ENCODE data around the gene NEU1. TPM values are rescaled to one million over a fixed set of nuclear protein-coding genes. Genes with fewer than 3 reads are reported as not detected.
A peak's percentile ranks its signal among the peaks of the same experiment; 100 is the strongest.
"Not testable (repeated sequence)": the region's sequence is repeated elsewhere in the genome, so short reads cannot be mapped to it uniquely, and the experiment has no call there.

NEU1 gene
- total RNA-seq, 2 experiments from 2014 or later, result 16.5 to 17.8 TPM

DNA sequence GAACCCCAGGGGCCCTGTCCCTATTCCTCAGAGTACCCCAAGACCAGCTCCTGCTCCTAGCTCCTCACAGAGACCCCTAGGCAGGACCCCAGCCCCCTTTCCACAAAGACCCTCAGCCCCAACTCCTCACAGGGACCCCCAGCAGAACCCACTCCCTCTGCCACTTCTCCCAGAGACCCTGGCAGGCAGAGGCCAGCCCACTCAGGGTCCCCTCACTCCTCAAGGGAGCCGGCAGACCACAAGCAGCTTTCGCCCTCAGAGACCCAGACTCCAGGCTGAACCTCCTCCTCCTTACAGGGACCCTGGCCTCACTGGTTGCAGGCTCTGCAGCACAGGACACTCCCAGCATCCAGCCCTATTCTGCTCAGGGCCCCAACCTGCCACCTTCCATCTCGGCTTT, 15.6 kb upstream of the NEU1 start:
- Mint-ChIP-seq H3K36me3 (ENCODE audit: low read depth) (peaks cover 26% of the 10 kb centered on the region), H3K27me3 (ENCODE audit: low read depth) (no peaks in the 10 kb centered on the region), H3K27ac (no peak overlapping the region), H3K4me1 (ENCODE audit: low read depth) (peaks cover 3% of the 10 kb centered on the region), H3K4me3 (no peak overlapping the region), H3K9me3 (ENCODE audit: insufficient read depth) (no peaks in the 10 kb centered on the region)
- ATAC-seq (no peak), DNase-seq (no peak)
- ChIA-PET POLR2A (no interaction called here), CTCF (interaction anchor here (0.9 kb wide), 1 partner anchor 15 kb away, joined by 5 read pairs; the partner anchor contains the start of gene NEU1)

DNA sequence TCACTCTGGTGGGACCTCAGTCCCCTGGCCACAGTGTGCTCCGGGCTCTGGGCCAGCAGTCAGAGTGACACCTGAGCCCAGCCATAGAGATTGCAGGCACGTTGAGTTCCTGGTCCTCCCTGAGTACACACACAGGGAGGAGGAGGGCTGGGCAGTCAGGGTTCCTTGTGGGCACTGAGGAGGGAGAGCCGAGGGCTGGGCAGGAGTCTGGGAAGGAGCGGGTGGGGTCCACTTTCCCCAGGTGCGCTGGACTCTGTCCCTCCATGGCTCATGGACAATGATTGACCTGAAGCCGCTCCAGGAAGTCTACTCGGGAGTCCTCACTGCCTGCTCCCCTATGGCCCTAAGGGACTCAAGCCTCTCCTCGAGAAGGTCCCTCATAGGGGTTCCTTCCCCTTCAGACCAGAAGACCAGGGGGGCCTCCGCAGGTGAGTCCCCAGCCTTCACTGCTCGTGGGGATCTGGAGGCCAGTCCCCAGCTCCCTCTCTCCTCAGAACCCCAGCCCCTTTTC, 15.1 kb upstream of the NEU1 start:
- Mint-ChIP-seq H3K27me3 (ENCODE audit: low read depth) (no peaks in the 10 kb centered on the region), H3K9me3 (ENCODE audit: insufficient read depth) (no peaks in the 10 kb centered on the region), H3K36me3 (ENCODE audit: low read depth) (peaks cover 21% of the 10 kb centered on the region), H3K4me1 (ENCODE audit: low read depth) (peaks cover 3% of the 10 kb centered on the region), H3K4me3 (no peak overlapping the region), H3K27ac (no peak overlapping the region)
- ChIA-PET POLR2A (interaction anchor here (1.8 kb wide), 1 partner anchor 12 kb away, joined by 6 read pairs; no protein-coding TSS in a partner anchor), CTCF (interaction anchor here (0.9 kb wide), 1 partner anchor 15 kb away, joined by 5 read pairs; the partner anchor contains the start of gene NEU1)
- ATAC-seq, result no peak
- no peak for DNase-seq

DNA sequence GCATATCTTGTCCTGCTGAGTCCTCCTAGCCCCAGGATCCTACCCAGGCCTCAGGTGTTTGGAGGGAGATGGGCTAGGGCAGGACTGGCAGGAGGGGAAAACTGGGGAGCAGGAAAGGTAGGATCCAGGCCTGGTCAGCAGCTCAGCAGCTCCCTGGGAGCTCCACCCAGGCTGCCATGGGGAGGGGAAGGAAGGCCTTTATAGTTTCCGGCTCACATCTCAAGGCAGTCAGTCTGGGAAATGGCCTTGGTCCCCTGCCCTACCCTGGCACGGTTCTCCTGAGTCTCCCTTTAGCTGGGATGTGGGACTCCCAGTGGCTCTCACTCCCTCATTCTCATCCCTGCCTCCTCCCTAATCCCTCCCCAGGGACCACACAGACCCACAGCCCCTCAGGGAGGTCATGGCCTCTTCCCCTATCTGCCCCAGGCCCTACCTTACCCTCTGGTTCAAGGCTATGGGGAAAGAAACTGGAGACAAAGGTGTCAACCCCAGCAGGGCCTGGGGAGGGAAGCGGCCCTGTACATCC, 14.6 kb upstream of the NEU1 start:
- no peak overlapping the region for H3K27ac Mint-ChIP-seq
- H3K4me1 Mint-ChIP-seq (ENCODE audit: low read depth), result peaks cover 3% of the 10 kb centered on the region
- DNase-seq, result no peak
- ChIA-PET CTCF (interaction anchor here (0.9 kb wide), 1 partner anchor 14 kb away, joined by 5 read pairs; the partner anchor contains the start of gene NEU1), POLR2A (interaction anchor here (0.8 to 1.8 kb wide), 2 partner anchors 12 to 20 kb away, joined by 3 to 6 read pairs; partner anchors contain the start of gene EHMT2)
- H3K27me3 Mint-ChIP-seq (ENCODE audit: low read depth), result no peaks in the 10 kb centered on the region
- no peak for ATAC-seq
- peaks cover 17% of the 10 kb centered on the region for H3K36me3 Mint-ChIP-seq (ENCODE audit: low read depth)
- H3K9me3 Mint-ChIP-seq (ENCODE audit: insufficient read depth), result no peaks in the 10 kb centered on the region
- no peak overlapping the region for H3K4me3 Mint-ChIP-seq

DNA sequence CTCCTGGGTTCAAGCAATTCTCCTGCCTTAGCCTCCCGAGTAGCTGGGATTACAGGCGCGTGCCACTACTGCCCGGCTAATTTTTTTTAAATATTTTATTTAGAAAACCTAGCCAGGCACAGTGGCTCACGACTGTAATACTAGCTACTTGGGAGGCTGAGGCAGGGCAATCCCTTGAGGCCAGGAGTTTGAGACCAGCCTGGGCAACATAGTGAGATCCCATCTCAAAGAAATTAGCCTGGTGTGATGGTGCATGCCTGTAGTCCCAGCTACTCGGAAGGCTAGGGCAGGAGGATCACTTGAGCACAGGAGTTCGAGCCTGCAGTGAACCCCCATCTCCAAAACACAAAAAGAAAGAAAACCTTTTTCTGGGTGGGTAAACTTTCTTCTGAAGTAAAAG, 13.7 kb upstream of the NEU1 start:
- Mint-ChIP-seq H3K27me3 (ENCODE audit: low read depth) (peaks cover 3% of the 10 kb centered on the region), H3K27ac (no peak overlapping the region), H3K9me3 (ENCODE audit: insufficient read depth) (no peaks in the 10 kb centered on the region), H3K4me3 (no peak overlapping the region), H3K4me1 (ENCODE audit: low read depth) (peaks cover 4% of the 10 kb centered on the region), H3K36me3 (ENCODE audit: low read depth) (peaks cover 12% of the 10 kb centered on the region)
- ATAC-seq (no peak), DNase-seq (no peak)
- ChIA-PET CTCF (no interaction called here), POLR2A (interaction anchor here (0.8 to 1.8 kb wide), 2 partner anchors 13 to 21 kb away, joined by 3 to 6 read pairs; partner anchors contain the start of gene EHMT2)

DNA sequence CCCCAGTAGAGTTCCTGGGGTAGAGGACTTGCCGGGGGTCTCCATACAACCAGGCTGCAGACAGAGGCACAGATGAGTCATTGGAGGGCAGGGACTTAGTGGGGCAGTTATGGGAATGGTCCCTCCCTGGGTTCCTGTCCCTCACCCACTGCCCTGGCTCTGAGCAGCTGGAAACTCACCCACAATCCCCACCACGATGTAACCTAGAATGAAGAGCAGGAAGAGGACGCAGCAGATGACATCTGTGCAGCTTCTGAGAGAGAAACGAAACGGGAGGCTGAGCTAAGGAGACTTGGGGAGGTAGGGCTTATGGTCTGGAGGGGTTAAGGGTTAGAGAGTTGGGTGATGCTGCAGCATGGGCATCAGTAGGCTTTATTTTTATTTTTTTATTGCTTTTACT, 13.3 kb upstream of the NEU1 start:
- no peak for DNase-seq
- Mint-ChIP-seq H3K9me3 (ENCODE audit: insufficient read depth) (no peaks in the 10 kb centered on the region), H3K36me3 (ENCODE audit: low read depth) (peaks cover 7% of the 10 kb centered on the region), H3K27me3 (ENCODE audit: low read depth) (peaks cover 3% of the 10 kb centered on the region), H3K4me3 (no peak overlapping the region), H3K27ac (no peak overlapping the region), H3K4me1 (ENCODE audit: low read depth) (peaks cover 8% of the 10 kb centered on the region)
- POLR2A ChIA-PET, result interaction anchor here (1.8 kb wide), 1 partner anchor 14 kb away, joined by 6 read pairs; no protein-coding TSS in a partner anchor
- ATAC-seq, result no peak
- CTCF ChIA-PET, result no interaction called here

DNA sequence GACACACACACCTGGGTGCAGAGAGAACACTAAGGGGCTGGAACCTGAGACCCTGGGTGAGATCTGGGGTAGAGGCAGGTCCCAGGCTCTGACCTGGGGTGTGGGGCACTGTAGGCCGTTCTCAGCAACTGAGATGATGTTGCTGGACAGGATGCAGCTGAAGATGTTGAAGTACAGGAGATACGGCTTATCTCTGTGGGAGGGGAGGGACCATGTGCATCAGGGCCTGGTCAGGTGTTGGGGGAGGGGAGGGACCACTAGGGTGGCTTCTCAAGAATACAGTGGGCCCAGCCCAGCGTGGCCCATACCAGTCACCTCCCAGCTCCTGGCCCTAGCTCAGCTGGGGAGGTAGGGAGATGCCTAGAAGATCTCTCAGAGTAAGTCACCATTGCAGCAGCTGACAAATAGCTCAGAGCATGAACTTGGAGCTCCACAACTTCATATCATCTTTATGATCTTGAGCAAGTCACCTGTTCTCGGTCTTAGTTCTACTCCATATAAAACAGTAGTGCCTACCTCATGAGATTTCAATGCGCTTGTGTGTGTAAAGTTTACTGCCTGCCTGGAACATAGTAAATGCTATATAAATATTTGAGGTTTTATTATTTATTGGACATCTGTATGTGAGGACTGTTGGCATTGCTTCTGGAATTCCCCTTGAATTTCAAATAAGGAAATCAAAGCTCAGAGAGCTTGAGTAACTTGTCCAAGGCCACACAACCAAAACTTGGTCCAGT, 12.4 kb upstream of the NEU1 start:
- POLR2A ChIA-PET, result interaction anchor here (0.7 kb wide), 1 partner anchor 254 kb away, joined by 3 read pairs; no protein-coding TSS in a partner anchor
- ATAC-seq (no peak), DNase-seq (no peak)
- Mint-ChIP-seq H3K36me3 (ENCODE audit: low read depth) (peaks cover 6% of the 10 kb centered on the region), H3K27me3 (ENCODE audit: low read depth) (peaks cover 3% of the 10 kb centered on the region), H3K4me1 (ENCODE audit: low read depth) (peaks cover 8% of the 10 kb centered on the region), H3K27ac (no peak overlapping the region), H3K9me3 (ENCODE audit: insufficient read depth) (no peaks in the 10 kb centered on the region), H3K4me3 (no peak overlapping the region)
- CTCF ChIA-PET, result interaction anchor here (1.5 kb wide), 1 partner anchor 14 kb away, joined by 4 read pairs; no protein-coding TSS in a partner anchor

DNA sequence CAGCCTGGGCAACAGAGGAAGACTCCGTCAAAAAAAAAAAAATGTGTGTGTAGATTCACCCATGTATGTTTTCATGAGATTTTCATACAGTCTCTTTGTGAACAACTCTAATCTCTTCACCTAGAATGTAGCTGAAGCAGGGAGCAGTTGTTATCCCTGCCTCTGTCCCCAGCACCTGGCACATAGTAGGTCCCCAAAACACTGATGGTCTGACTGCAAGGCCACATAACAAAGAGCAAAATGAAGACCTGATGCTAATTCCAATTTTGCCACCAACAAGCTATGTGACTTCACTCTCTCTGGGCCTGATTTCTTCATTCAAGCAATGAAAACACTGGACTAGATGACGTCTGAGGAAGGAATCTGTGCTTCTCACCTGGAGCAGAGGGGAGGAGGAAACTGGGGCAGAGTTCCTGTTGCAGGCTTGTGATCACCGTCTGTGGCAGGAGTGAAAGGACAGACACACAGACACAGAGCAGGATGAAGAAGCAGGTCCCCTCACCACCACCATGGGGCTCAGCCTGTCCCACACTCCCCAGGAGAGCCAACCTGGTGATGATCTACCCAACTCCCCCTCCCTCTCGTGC, 11.6 kb upstream of the NEU1 start:
- DNase-seq (no peak), ATAC-seq (no peak)
- H3K9me3 Mint-ChIP-seq (ENCODE audit: insufficient read depth), result no peaks in the 10 kb centered on the region
- H3K4me1 Mint-ChIP-seq (ENCODE audit: low read depth), result peaks cover 8% of the 10 kb centered on the region
- ChIA-PET POLR2A (no interaction called here), CTCF (interaction anchor here (1.5 kb wide), 1 partner anchor 15 kb away, joined by 4 read pairs; no protein-coding TSS in a partner anchor)
- H3K36me3 Mint-ChIP-seq (ENCODE audit: low read depth), result no peaks in the 10 kb centered on the region
- peaks cover 3% of the 10 kb centered on the region for H3K27me3 Mint-ChIP-seq (ENCODE audit: low read depth)
- H3K27ac Mint-ChIP-seq, result peak overlapping the region; percentile 16
- no peak overlapping the region for H3K4me3 Mint-ChIP-seq

DNA sequence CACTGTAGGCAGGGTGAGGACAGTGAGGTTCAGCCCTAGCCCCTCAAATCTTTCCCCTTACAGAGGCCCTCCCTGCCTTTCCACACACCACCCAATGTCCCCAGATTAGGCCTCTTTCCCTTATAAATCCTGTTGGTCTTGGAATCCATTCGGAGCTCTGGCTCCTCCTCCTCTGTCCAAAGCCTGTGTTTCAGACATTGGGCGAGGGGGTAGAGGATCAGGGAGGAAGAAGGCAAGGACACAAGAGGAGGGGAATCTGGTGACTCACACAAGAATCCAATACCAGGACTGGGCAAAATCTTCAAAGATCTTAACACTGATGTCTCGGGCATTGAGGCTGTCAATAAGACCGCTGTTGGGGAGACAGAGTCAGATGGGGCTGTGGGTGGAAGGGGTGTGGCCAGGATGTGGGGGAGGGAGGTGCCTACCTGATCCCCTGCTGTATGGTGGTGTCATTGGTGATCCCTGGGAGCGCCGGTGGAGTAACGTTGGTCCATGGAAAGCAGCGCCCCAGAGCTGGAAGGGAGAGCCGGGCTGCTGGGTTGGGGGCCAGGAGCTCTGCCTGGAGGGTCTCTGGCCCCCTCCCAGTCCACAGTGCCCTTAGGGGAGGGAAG, 8.5 kb upstream of the NEU1 start:
- DNase-seq (no peak), ATAC-seq (no peak)
- H3K9me3 Mint-ChIP-seq (ENCODE audit: insufficient read depth), result no peaks in the 10 kb centered on the region
- H3K27ac Mint-ChIP-seq, result no peak overlapping the region
- no peak overlapping the region for H3K4me3 Mint-ChIP-seq
- ChIA-PET CTCF (no interaction called here), POLR2A (interaction anchor here (0.6 kb wide), 1 partner anchor 103 kb away, joined by 3 read pairs; no protein-coding TSS in a partner anchor)
- H3K36me3 Mint-ChIP-seq (ENCODE audit: low read depth), result no peaks in the 10 kb centered on the region
- peaks cover 8% of the 10 kb centered on the region for H3K4me1 Mint-ChIP-seq (ENCODE audit: low read depth)
- H3K27me3 Mint-ChIP-seq (ENCODE audit: low read depth), result peaks cover 3% of the 10 kb centered on the region

DNA sequence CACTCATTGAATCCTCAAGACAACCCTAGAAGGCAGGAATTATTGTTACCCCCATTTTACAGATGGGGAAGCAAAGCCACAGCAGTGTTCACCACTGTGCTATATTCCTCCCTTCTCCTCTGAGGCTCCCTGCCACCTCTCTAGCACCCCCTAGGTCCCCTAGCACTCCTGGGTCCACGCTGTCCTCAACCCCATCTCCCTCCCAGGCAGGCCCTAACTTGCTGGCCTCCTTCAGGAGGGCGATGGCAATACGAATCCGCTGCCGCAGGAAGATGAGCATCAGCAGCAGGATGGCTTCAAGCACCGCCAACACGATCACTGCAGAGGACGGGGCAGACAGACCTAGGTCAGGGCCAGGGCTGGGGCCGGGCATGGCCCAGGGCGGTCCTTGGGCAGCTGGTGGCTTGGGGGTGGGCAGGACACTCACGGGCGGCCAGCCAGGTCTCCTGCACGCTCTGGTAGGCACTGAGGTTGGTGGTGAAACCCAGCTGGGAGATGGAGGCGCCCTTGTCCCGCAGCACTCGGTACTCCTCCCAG, 7.8 kb upstream of the NEU1 start:
- H3K4me3 Mint-ChIP-seq, result no peak overlapping the region
- peaks cover 8% of the 10 kb centered on the region for H3K4me1 Mint-ChIP-seq (ENCODE audit: low read depth)
- ATAC-seq (peak; percentile 38), DNase-seq (no peak)
- no peaks in the 10 kb centered on the region for H3K9me3 Mint-ChIP-seq (ENCODE audit: insufficient read depth)
- ChIA-PET CTCF (no interaction called here), POLR2A (interaction anchor here (0.6 kb wide), 1 partner anchor 104 kb away, joined by 3 read pairs; no protein-coding TSS in a partner anchor)
- H3K27ac Mint-ChIP-seq, result no peak overlapping the region
- no peaks in the 10 kb centered on the region for H3K36me3 Mint-ChIP-seq (ENCODE audit: low read depth)
- peaks cover 3% of the 10 kb centered on the region for H3K27me3 Mint-ChIP-seq (ENCODE audit: low read depth)

DNA sequence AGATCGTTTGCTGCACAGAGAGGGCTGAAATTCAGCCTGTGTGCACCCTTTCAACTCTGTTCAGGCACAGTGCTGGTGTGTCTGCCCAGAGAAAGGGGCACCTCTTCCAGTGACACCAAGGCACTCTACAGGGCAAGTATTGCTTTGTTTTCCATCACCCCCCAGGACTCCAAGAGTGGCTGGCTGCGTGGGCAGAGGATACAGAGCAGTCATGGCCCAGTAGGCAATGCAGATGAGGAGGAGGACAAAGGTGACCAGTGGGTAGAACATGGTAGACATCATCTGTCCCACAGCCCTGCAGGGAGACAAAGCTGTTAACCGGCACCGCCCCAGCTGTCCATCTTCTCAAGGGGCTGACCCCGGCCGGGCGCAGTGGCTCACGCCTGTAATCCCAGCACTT, 6.7 kb upstream of the NEU1 start:
- no peak for ATAC-seq
- H3K4me3 Mint-ChIP-seq, result no peak overlapping the region
- no peaks in the 10 kb centered on the region for H3K36me3 Mint-ChIP-seq (ENCODE audit: low read depth)
- ChIA-PET CTCF (interaction anchor here (0.6 kb wide), 1 partner anchor 18 kb away, joined by 3 read pairs; no protein-coding TSS in a partner anchor), POLR2A (no interaction called here)
- no peak for DNase-seq
- H3K27me3 Mint-ChIP-seq (ENCODE audit: low read depth), result peaks cover 3% of the 10 kb centered on the region
- no peak overlapping the region for H3K27ac Mint-ChIP-seq
- H3K9me3 Mint-ChIP-seq (ENCODE audit: insufficient read depth), result no peaks in the 10 kb centered on the region
- H3K4me1 Mint-ChIP-seq (ENCODE audit: low read depth), result peaks cover 10% of the 10 kb centered on the region

DNA sequence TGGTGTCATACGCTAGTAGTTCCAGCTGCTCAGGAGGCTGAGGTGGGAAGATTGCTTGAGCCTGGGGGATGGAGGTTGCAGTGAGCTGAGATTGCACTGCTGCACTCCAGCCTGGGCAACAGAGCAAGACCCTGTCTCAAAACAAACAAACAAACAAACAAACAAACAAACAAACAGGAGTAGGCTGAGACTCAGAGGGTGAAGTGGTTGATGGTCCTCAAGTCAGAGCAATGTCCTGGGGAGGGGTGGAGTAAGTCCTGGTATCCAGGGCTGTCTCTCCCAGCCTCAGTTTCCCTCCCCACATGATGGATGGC, 6.0 kb upstream of the NEU1 start:
- ATAC-seq; DNase-seq; H3K4me3 Mint-ChIP-seq; H3K36me3 Mint-ChIP-seq (ENCODE audit: low read depth); H3K27ac Mint-ChIP-seq; H3K27me3 Mint-ChIP-seq (ENCODE audit: low read depth); POLR2A ChIA-PET; H3K9me3 Mint-ChIP-seq (ENCODE audit: insufficient read depth): not testable (repeated sequence)
- peaks cover 14% of the 10 kb centered on the region for H3K4me1 Mint-ChIP-seq (ENCODE audit: low read depth)
- CTCF ChIA-PET, result interaction anchor here (0.6 to 0.9 kb wide), 2 partner anchors 19 to 20 kb away, joined by 3 read pairs; no protein-coding TSS in a partner anchor

All from activated CD8-positive, alpha-beta T cell treated with anti-CD3 and anti-CD28 coated beads, Interleukin-2, amount 10 ng/mL, durations not matched to agents 7 days and 5 days (primary cell).